ENCODE results near the gene PRAC2.

DNA sequence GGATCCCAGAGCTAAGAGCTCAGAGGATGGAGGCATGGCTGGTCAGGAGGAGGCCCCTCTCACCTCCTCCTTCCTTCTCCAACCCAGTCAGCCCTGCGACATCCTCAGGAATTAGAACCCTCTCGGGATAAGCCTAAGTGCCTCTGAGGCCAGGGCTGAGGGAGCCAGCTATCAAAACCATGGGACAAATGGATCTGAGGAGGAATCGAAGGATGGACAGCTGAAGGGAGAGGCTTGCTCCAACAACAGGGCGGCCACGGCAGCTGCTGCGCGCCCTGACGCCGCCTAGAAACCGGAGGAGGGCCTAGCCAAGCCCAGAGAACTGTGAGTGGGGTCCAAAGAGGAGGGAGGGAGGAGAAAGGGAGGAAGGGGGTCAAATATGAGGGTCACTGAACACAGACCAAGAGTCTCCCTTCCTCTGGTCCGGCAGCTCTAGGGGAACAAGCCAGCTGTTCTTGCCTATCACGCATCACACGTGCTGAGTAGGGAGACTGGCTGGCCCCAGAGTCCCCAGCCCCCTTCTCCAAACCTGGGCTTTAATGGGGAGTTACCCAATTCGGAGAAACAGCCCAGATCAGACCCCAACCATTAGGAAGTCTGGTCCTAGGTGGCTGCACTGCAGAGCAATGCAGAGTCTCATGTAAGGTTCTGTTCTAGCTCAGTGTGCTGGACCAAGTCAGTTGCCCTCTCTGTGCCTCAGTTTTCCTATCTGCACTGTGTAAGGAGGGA, 11.5 kb downstream of the PRAC2 start:
- TF ChIP-seq, protein P1, sequence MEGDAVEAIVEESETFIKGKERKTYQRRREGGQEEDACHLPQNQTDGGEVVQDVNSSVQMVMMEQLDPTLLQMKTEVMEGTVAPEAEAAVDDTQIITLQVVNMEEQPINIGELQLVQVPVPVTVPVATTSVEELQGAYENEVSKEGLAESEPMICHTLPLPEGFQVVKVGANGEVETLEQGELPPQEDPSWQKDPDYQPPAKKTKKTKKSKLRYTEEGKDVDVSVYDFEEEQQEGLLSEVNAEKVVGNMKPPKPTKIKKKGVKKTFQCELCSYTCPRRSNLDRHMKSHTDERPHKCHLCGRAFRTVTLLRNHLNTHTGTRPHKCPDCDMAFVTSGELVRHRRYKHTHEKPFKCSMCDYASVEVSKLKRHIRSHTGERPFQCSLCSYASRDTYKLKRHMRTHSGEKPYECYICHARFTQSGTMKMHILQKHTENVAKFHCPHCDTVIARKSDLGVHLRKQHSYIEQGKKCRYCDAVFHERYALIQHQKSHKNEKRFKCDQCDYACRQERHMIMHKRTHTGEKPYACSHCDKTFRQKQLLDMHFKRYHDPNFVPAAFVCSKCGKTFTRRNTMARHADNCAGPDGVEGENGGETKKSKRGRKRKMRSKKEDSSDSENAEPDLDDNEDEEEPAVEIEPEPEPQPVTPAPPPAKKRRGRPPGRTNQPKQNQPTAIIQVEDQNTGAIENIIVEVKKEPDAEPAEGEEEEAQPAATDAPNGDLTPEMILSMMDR (IDR thresholded peaks at IDR 0.05; ENCODE audit: low read length) = no peak
- TF ChIP-seq EZH2phosphoT487 (IDR thresholded peaks at IDR 0.05; ENCODE audit: low read length) (no peak), EZH2 (optimal IDR thresholded peaks at IDR 0.05; ENCODE audit: low read depth, low read length) (no peak)
